Measurements from ENCODE around the gene ABHD16A.

ABHD16A gene

DNA sequence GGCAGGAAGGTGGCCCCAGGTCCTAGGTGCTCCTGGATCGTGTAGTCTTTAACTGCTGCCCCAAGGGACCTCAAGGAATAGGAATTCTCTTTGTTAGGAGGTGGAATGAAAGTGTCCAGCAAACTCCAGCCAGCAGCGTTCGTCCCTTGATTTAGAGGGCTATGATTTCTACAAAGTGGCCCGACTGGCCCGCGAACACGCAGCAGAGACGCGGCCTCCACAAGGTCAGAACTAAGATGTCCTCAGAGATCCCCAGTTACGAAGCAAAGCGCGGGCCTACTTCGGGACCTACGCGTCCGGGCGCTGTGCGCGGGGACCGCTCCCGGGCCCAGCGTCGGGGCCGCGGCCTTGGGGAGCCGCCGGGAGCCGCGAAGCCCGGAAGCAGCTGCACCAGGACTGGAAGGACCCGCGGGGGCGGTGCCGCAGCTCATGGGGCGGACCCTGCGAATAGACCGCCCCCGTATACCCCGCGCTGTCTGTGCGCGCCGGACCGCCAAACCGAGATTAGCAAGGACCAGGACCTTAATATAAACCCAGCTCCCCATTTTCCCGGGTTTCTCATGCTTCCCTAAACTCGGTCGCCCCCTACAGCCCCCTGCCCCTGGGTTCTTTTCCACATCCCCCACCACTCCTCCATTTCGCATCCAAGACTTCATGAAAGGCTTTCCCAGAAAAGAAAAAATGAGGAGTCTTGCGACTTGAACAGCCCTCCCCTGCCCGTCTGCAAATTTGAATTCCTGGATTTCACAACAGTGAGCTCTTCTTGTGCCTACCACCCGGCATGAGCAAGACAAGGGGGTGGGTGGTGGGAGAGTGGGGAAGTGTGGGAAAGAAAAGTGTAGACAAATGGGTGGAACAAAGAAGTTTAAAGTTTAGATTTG lies 42.5 kb downstream of the ABHD16A start, which contains the start of gene C6orf47:
Gene C6orf47 (minus strand): TSS at position 398 of the 881 bp plus-strand sequence. CDS start 831 bp downstream, outside the sequence.
- peak; percentile 53 for DNase-seq

DNA sequence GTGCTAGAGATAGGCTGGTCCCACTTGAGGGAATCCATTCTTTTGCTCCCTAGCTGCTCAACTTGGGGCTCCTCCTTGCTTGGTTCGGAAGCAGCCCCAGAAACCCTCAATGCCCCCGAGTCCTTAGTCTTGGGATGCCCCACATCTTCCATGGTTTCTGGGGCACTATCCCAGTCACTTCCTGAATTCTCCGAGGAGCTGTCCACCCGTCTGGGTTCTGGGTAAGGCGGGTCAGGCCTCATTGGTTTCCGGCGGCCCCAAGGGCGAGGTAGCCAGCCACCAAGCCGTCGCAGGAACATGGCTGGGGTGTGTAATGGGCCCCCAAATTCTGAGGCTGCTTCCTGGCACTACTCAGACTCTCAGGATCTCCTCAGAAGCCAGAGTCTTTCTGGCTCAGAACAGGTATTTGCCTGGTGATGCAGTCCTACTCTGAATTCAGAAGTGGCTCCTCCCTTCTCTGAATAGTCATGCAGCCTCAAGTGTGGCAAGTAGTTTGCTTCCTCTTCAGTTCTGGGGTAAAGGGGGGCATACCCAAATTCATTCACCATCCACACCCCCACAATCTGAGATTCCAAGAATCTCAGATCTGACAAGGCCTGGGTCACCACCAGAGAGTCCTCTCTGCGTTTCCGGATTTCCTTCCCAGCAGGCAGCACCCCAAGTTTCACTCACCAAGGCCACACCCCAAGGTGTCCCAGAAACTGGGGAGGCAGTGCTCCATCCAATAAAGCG lies 43.3 kb downstream of the ABHD16A start:
- no peak for DNase-seq

GRCh38 chr6:31658983-31659648 lies 44.0 kb downstream of the ABHD16A start:
- no peak for DNase-seq

GRCh38 chr6:31658158-31658688 lies 44.9 kb downstream of the ABHD16A start:
- DNase-seq = no peak

DNA sequence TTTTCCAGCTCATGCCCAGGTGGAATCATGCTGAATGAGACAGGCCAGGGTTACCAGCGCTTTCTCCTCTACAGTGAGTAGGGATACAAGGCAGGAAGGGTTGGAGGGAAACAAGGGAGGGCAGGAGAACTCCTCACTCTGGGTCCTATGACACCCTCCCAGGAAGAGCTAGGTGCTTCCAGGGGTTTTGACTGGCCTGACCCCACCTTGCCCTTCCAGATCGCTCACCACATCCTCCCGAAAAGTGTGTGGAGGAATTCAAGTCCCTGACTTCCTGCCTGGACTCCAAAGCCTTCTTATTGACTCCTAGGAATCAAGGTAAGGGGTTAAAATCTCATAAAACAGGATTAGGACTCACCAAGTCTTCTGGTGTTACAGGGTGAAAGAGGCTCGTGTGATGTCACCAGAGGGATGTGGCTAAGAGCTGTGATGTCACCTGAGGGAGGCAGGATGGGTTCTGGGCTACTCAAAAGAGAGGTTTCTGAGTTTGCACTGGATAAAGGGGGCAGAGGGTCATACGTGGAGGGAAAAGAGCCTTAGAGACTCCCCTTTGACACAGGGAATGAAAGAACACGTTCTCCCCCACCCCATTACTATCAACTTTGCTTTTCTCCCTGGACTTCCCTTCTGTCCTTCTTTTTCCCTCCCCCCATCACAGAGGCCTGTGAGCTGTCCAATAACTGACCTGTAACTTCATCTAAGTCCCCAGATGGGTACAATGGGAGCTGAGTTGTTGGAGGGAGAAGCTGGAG lies 45.5 kb downstream of the ABHD16A start:
- no peak for DNase-seq

GRCh38 chr6:31655349-31656237 lies 47.5 kb downstream of the ABHD16A start, which contains the start of gene APOM:
APOM (plus strand) TSS chr6:31655894; CDS start chr6:31655967, 73 bp downstream.
- no peak for DNase-seq

DNA sequence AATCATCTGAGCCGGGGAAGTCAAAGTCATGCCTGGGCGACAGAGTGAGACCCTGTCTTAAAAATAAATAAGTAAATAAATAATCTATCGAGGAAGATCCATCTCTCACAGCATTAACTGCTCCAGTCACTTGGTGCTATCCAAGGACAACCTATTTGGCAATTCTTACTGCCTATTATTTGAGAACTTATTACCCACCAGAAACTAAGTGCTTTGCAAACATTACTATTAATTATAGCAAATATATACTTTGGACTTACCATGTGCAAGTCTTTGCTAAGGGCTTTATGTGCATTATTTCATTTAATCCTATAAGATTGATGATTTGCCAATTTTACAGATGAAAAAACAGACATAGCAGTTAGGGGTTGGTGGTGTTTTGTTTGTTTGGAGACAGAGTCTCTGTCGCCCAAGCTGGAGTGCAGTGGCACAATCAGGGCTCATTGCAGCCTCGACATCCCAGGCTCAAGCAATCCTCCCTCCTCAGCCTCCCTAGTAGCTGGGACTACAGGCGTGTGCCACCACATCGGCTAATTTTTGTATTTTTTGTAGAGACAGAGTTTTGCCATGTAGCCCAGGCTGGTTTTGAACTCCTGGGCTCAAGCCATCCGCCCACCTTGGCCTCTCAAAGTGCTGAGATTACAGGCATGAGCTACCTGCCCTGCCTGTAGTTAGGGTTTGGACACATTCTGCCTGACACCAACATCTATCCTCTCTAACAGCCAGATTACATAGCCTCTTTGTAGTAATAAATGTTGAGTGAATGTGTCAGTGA lies 48.4 kb downstream of the ABHD16A start:
- no peak for DNase-seq

- DNase-seq = peak; percentile 77
These were observed 50.0 kb downstream of the ABHD16A start for GRCh38 chr6:31652925-31653724.

- no peak for DNase-seq
These were observed 51.4 kb downstream of the ABHD16A start for GRCh38 chr6:31651602-31652191.

DNA sequence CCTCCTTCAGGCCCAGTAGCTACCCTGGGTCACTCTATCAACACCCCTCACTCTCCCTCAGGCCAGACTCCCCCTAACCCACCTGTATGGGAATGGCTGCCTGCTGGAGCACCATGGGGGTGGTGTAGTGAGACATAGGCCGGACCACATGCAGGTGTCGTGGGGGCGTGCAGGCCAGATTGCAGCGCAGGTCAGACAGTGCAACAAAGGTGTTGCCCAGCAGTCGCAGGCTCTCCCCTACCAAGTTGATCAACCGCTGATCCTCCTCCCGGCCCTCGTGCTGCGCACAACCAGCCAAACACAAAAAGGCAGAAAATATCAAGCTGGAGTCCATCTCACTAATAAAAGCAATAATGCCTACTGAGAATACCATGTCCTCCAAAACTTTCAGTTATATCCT lies 57.8 kb downstream of the ABHD16A start:
- no peak for DNase-seq

- no peak for DNase-seq
These were observed 59.2 kb downstream of the ABHD16A start for GRCh38 chr6:31643818-31644454.

DNA sequence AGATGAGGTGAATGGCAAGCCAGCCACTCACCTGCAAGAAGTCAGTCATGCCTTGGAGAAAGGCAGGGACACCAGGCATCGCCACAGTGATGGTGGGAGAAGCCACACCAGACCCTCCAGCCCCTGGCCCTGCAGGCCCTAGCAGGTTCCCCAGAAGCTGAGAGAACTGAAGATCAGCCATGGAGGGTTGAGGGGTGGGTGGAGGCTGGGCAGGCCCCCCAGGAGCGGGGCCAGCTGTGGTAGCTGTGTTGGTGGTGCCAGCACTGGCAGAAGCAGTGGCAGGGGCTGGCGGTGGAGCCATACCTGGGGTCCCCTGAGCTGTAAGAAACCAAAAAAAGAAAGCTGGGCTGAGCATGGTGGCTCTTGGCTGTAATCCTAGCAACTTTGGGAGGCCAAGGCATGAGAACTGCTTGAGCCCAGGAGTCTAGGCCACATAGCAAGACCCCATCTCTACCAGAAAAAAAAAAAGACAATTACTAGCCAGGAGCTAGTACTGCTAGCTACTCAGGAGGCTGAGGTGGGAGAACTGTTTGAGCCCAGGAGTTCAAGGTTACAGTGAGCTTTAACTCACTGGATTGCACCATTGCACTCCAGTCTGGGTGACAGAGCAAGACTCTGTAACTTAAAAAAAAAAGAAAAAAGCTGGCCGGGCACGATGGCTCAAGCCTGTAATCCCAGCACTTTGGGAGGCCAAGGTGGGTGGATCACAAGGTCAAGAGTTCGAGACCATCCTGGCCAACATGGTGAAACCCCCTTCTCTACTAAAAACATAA lies 60.1 kb downstream of the ABHD16A start:
- no peak for DNase-seq

DNA sequence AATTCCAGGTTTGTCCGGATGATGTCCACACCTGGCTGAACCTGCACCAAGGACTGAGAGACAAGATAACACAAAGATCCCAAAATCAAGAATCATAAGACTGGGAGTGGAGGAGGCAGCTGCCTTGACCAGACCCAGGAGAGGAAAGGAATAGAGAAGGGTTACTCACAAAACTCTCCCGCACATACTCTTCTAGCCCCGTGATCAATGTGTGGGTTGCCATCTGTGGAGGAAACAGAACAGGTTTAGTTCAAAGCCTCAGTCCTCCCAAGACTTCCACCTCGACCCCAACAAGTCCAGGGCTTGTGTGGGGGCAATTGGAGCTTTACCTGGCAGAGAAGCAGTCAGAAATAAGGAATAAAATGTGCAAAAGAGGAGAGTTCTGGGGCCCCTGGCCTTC lies 61.8 kb downstream of the ABHD16A start:
- no peak for DNase-seq

DNA sequence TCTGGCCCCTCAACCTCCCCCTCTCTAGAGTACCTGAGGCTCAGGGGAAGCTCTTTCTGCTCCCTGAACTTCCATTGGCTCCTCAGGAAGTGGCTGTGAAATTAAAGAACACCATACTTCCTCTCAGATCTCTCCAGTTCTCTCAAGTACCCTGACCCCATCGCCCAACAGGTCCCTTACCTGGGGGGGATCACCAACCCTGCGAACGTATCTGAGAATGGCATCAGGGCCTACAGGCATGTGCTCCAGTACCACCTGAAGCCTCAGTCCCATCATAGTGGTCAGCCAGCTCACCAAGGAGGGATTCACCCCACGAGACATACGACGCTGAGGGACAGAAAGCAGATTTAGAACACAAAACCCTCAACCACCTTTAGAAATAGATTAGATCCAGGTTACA lies 62.5 kb downstream of the ABHD16A start:
- no peak for DNase-seq

DNA sequence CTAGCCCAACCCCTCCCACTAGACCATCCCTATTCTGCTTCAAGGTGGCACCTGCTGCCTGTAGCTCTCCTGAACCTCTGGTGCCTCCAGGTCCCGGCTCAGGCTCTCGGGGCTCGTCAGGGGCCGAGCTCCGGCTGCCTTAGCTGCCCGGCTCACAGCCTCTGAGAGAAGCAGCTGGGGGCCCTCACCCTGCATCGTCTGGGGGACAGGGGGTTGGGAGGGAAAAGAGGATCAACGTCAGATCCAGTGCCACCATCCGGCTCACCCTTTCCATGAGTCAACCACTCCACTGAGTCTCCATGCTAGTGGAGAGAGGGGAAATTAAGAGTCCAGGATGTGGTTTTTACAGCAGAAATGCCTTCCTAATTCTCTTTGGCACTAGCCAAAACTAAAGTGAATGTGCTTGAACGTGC lies 63.7 kb downstream of the ABHD16A start:
- DNase-seq = no peak

DNA sequence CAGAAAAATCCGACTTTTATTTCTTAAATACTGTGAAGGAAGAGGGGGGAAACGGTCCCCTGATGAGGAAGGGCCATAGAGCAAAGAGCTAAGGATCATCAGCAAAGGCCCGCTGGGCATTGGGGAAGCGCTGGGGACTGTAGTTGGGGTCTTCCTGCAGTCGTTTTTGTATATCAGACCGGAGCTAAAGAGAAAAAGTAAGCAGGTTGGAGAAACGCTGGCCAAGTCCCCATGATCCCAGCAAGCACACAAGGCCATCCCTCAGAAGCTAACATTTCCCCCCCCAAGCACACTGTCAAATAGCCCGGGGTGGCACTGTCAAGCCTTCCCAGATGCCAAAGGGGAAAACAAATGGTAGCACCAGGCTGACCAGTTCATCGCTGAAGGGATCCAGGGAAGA lies 64.1 kb downstream of the ABHD16A start:
- DNase-seq = no peak
